Thoracic aorta (tissue), 2 donors: ENCODE measurements around the gene AATK. TPM values are rescaled to one million over a fixed set of nuclear protein-coding genes. Genes with fewer than 3 reads are reported as not detected.

Source experiments
- ATAC-seq: fragments of 150-250 bp; one replicate; pipeline ENCODE4 v1.8.0; 2017; ENCODE audit warnings: low read depth; ENCODE audit not compliant: insufficient number of reproducible peaks, low FRiP score
- DNase-seq: peaks from one replicate; pipeline ENCODE4 v3.0.0-alpha.2; 2020; ENCODE audit warnings: low spot score
- H3K27ac ChIP-seq, 2 donors: fragments of 200-600 bp; sonication (generic); 1 replicate in 1 of 2; 2 replicates in 1 of 2; pipeline ENCODE4 v1.5.1; 2016; ENCODE audit warnings: mild to moderate bottlenecking in 2 of 2, moderate library complexity in 2 of 2
- H3K27me3 ChIP-seq: fragments of 200-600 bp; sonication (generic); replicated peaks from 2 replicates; pipeline ENCODE4 v1.6.0; 2016; ENCODE audit warnings: mild to moderate bottlenecking; ENCODE audit not compliant: insufficient read depth
- H3K36me3 ChIP-seq: fragments of 200-600 bp; sonication (generic); one replicate; pipeline ENCODE4 v1.5.1; 2016
- H3K4me1 ChIP-seq, 2 donors: fragments of 200-600 bp; sonication (generic); 1 replicate in 1 of 2; 2 replicates in 1 of 2; pipeline versions ENCODE4 v1.5.1 to v1.6.0; 2016; ENCODE audit warnings: low read depth in 2 of 2, mild to moderate bottlenecking in 1 of 2; ENCODE audit not compliant: control insufficient read depth in 1 of 2
- H3K4me3 ChIP-seq: fragments of 200-600 bp; sonication (generic); 2 replicates; pipeline ENCODE4 v1.5.1; 2016; ENCODE audit warnings: mild to moderate bottlenecking
- H3K9me3 ChIP-seq: fragments of 200-600 bp; sonication (generic); 2 replicates; pipeline ENCODE4 v1.5.1; 2016
- total RNA-seq, 2 donors: library from RNA; depleted of rRNA; stranded (reverse); fragments of >200 nt; gene quantifications; one replicate each; pipeline versions ENCODE4 v1.1.0 to v1.2.3, GENCODE V29; 2016
- TF ChIP-seq, protein P1 (sequence below): fragments of 200-600 bp; sonication (generic); IDR thresholded peaks from one replicate; pipeline ENCODE4 v1.5.1; 2019; ENCODE audit warnings: antibody characterized with exemption

AATK gene
- total RNA-seq, 2 donors from 2014 or later: 6.1 to 19.8 TPM

GRCh38 chr17:81187120-81187519 is 21.1 kb upstream of the AATK start:
- Histone ChIP-seq H3K27ac (no peak overlapping the region), H3K36me3 (peaks cover 2% of the 10 kb centered on the region), H3K9me3 (no peaks in the 10 kb centered on the region), H3K4me1 (no peaks in the 10 kb centered on the region), H3K4me3 (no peak overlapping the region), H3K27me3 (no peaks in the 10 kb centered on the region)
- TF ChIP-seq, protein P1, sequence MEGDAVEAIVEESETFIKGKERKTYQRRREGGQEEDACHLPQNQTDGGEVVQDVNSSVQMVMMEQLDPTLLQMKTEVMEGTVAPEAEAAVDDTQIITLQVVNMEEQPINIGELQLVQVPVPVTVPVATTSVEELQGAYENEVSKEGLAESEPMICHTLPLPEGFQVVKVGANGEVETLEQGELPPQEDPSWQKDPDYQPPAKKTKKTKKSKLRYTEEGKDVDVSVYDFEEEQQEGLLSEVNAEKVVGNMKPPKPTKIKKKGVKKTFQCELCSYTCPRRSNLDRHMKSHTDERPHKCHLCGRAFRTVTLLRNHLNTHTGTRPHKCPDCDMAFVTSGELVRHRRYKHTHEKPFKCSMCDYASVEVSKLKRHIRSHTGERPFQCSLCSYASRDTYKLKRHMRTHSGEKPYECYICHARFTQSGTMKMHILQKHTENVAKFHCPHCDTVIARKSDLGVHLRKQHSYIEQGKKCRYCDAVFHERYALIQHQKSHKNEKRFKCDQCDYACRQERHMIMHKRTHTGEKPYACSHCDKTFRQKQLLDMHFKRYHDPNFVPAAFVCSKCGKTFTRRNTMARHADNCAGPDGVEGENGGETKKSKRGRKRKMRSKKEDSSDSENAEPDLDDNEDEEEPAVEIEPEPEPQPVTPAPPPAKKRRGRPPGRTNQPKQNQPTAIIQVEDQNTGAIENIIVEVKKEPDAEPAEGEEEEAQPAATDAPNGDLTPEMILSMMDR: no peak
- ATAC-seq (no peak), DNase-seq (no peak)

DNA sequence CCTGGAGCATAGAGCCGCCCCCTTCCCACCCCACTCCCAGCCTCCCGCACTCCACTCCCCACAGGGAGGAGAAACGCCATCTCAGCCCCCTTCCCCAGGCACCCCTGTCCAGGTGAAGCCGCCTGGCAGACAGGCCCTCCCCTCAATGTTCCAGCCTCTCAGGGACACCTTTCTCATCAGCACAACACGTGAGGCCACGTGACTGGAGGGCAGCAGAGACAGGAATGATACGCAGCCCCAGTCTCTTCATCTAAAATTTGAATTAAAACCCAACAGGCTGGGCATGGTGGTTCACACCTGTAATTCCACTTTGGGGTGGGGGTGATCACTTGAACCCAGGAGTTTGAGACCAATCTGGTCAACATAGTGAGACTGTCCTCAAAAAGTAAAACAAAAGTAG is 20.2 kb upstream of the AATK start:
- Histone ChIP-seq H3K27ac (no peak overlapping the region), H3K4me3 (no peak overlapping the region), H3K36me3 (peaks cover 2% of the 10 kb centered on the region), H3K4me1 (no peaks in the 10 kb centered on the region), H3K27me3 (no peaks in the 10 kb centered on the region), H3K9me3 (no peaks in the 10 kb centered on the region)
- TF ChIP-seq, protein P1: no peak
- DNase-seq (no peak), ATAC-seq (no peak)

DNA sequence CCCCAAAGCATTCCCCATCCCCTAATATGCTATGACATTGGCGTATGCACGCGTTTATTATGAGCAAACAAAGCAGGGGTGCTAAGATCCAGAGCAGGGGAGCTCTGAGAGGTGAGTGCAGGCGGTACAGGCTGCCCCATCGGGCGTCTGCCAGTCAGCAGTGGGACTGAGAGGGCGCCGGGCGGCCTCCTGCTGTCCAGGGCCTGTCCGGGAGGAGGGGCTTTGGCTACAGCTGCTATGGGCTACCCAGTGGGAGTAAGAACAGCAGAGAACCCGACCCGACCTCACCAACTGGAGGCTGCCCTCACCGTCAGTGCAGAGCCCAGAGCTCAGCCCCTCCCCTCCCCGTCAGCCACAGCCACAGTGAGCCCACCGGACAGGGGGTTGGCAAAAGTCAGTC is 18.5 kb upstream of the AATK start:
- Histone ChIP-seq H3K36me3 (no peaks in the 10 kb centered on the region), H3K27me3 (no peaks in the 10 kb centered on the region), H3K27ac (no peak overlapping the region), H3K4me1 (no peaks in the 10 kb centered on the region), H3K9me3 (no peaks in the 10 kb centered on the region), H3K4me3 (no peak overlapping the region)
- TF ChIP-seq, protein P1: no peak
- DNase-seq (no peak), ATAC-seq (no peak)

DNA sequence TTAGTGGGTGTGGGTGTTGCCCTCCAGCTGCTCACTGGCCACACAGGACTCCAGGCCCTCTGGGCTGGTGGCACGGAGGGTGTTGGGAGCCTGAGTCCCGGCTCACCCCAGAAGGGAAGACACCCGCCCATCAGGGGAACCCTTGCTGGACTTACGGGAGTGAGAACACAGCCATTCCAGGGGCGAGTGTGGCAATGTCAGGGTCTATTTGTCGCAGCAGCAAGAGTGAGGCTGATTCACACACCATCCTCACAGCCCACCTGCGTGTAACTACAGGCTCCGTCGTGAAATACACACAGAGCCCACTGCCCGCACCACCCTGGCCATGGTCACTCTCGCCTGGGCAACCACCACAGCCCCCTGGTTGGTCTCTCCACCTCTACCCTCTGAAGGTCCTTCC is 17.8 kb upstream of the AATK start:
- H3K4me3 ChIP-seq: no peak overlapping the region
- TF ChIP-seq, protein P1: no peak
- H3K27me3 ChIP-seq: no peaks in the 10 kb centered on the region
- H3K27ac ChIP-seq: no peak overlapping the region
- DNase-seq (no peak), ATAC-seq (no peak)
- no peaks in the 10 kb centered on the region for H3K36me3 ChIP-seq
- no peaks in the 10 kb centered on the region for H3K4me1 ChIP-seq
- no peaks in the 10 kb centered on the region for H3K9me3 ChIP-seq

DNA sequence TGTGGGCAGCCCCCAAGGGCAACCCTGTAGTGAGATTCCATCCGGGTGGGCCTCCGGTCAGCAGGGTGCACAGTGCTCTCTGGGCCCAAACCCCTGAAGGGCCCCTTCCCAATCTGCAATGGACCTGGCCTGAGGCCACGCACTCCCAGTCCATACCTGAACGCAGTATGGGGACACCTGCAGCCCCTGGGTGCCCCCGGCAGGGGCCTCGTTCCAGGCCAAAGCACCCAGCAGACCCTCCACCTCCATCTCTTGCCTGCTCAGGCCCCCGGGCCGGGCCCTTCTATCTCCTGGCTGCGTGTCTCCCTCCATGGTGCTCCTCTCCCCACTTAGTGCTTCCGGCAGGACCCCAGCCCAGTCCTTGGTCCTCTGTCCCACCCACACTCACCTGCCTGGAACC is 17.3 kb upstream of the AATK start:
- Histone ChIP-seq H3K4me1 (no peaks in the 10 kb centered on the region), H3K36me3 (no peaks in the 10 kb centered on the region), H3K9me3 (no peaks in the 10 kb centered on the region), H3K27ac (no peak overlapping the region), H3K27me3 (no peaks in the 10 kb centered on the region), H3K4me3 (no peak overlapping the region)
- DNase-seq: no peak
- TF ChIP-seq, protein P1: no peak
- no peak for ATAC-seq
